Gastroesophageal sphincter (tissue), 4 donors: Measurements from ENCODE around the gene ZNF195. TPM values are rescaled to one million over a fixed set of nuclear protein-coding genes. Genes with fewer than 3 reads are reported as not detected.
A peak's percentile ranks its signal among the peaks of the same experiment; 100 is the strongest.

ENCODE experiments used
- ATAC-seq: fragments of 150-250 bp; one replicate; pipeline ENCODE4 v1.9.1; 2016; ENCODE audit warnings: mild to moderate bottlenecking, moderate library complexity
- H3K27ac ChIP-seq, 4 donors: fragments of 200-600 bp; sonication (generic) in 3 of 4; 1 replicate in 3 of 4; 2 replicates in 1 of 4; pipeline ENCODE4 v1.5.1; 2016 to 2019
- H3K27me3 ChIP-seq: fragments of 200-600 bp; sonication (generic); one replicate; pipeline ENCODE4 v1.5.1; 2019
- H3K36me3 ChIP-seq, 2 donors: fragments of 200-600 bp; sonication (generic); one replicate each; pipeline ENCODE4 v1.5.1; 2019; ENCODE audit warnings: control low read depth in 1 of 2
- H3K4me1 ChIP-seq, 3 donors: fragments of 200-600 bp; sonication (generic); 1 replicate in 2 of 3; 2 replicates in 1 of 3; pipeline ENCODE4 v1.5.1; 2016 to 2019; ENCODE audit warnings: control low read depth in 2 of 3
- H3K4me3 ChIP-seq, 2 donors: fragments of 200-600 bp; sonication (generic); one replicate each; pipeline ENCODE4 v1.5.1; 2019; ENCODE audit warnings: mild to moderate bottlenecking in 1 of 2, moderate library complexity in 1 of 2
- H3K9me3 ChIP-seq, 3 donors: fragments of 200-600 bp; sonication (generic); one replicate each; pipeline ENCODE4 v1.5.1; 2017 to 2019; ENCODE audit warnings: control low read depth in 2 of 3
- EP300 ChIP-seq: sonication (generic); formaldehyde crosslinking; IDR thresholded peaks from one replicate; pipeline ENCODE4 v1.6.1; 2017; ENCODE audit warnings: antibody characterized with exemption, mild to moderate bottlenecking
- POLR2A ChIP-seq, 2 donors: fragments of 450-650 bp; IDR thresholded peaks; one replicate each; pipeline ENCODE4 v1.6.1; 2017; ENCODE audit warnings: antibody characterized with exemption in 2 of 2, mild to moderate bottlenecking in 2 of 2, moderate library complexity in 1 of 2
- POLR2AphosphoS5 ChIP-seq: sonication (generic); formaldehyde crosslinking; IDR thresholded peaks from one replicate; pipeline ENCODE4 v1.6.1; 2017; ENCODE audit warnings: antibody characterized with exemption
- WGBS, 2 donors: methylation state at CpG; one replicate each; pipeline ENCODE4 v1.1.5; 2018; ENCODE audit warnings: low coverage in 1 of 2; 5-methylcytosine and 5-hydroxymethylcytosine counted together
- total RNA-seq, 4 donors: library from RNA; depleted of rRNA; stranded (reverse); fragments of >200 nt; gene quantifications; one replicate each; pipeline ENCODE4 v1.1.0, GENCODE V29; 2016
- TF ChIP-seq, protein P1 (sequence below), 4 experiments: fragments of 200-600 bp in 2 of 4; fragments of 450-650 bp in 2 of 4; sonication (generic) in 1 of 4; IDR thresholded peaks; one replicate each; pipeline ENCODE4 v1.5.1; 2017 to 2019; ENCODE audit warnings: antibody characterized with exemption in 4 of 4, mild to moderate bottlenecking in 2 of 4, moderate library complexity in 2 of 4

ZNF195 gene
- total RNA-seq, 4 donors from 2014 or later: 7.9 to 19.9 (median 12.6) TPM

DNA sequence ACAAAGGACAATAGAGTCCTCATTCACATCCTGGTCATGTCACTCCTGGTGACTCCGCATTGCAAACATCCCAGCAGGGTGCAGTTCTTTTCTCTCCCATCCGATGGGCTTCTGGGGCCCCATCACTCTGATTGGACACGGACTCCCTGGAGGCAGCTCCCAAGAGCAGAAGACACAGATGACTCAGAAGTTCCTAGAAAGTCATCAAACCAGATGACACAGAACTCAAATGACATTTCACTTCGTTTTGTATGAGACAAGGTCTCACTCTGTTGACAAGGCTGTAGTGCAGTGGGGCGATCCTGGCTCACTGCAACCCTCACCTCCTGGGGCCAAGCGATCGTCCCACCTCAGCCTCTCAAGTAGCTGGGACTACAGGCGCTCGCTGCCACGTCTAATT lies 33.2 kb downstream of the ZNF195 start:
- H3K4me1 ChIP-seq: no peaks in the 10 kb centered on the region
- ATAC-seq: no peak
- H3K9me3 ChIP-seq: peaks cover 0 to 5% (median 0%) of the 10 kb centered on the region in 3 donors
- no peak for TF ChIP-seq EP300
- no peak for TF ChIP-seq POLR2AphosphoS5
- no peak for TF ChIP-seq POLR2A (IDR thresholded peaks at IDR 0.05)
- TF ChIP-seq, protein P1, sequence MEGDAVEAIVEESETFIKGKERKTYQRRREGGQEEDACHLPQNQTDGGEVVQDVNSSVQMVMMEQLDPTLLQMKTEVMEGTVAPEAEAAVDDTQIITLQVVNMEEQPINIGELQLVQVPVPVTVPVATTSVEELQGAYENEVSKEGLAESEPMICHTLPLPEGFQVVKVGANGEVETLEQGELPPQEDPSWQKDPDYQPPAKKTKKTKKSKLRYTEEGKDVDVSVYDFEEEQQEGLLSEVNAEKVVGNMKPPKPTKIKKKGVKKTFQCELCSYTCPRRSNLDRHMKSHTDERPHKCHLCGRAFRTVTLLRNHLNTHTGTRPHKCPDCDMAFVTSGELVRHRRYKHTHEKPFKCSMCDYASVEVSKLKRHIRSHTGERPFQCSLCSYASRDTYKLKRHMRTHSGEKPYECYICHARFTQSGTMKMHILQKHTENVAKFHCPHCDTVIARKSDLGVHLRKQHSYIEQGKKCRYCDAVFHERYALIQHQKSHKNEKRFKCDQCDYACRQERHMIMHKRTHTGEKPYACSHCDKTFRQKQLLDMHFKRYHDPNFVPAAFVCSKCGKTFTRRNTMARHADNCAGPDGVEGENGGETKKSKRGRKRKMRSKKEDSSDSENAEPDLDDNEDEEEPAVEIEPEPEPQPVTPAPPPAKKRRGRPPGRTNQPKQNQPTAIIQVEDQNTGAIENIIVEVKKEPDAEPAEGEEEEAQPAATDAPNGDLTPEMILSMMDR (IDR thresholded peaks at IDR 0.05): no peak
- H3K36me3 ChIP-seq: no peaks in the 10 kb centered on the region
- WGBS, 2 donors: 79 to 92% methylated on average over 5 to 10 of the region's 10 CpGs
- peaks cover 12% of the 10 kb centered on the region for H3K27me3 ChIP-seq
- no peak overlapping the region for H3K27ac ChIP-seq
- H3K4me3 ChIP-seq: no peak overlapping the region

DNA sequence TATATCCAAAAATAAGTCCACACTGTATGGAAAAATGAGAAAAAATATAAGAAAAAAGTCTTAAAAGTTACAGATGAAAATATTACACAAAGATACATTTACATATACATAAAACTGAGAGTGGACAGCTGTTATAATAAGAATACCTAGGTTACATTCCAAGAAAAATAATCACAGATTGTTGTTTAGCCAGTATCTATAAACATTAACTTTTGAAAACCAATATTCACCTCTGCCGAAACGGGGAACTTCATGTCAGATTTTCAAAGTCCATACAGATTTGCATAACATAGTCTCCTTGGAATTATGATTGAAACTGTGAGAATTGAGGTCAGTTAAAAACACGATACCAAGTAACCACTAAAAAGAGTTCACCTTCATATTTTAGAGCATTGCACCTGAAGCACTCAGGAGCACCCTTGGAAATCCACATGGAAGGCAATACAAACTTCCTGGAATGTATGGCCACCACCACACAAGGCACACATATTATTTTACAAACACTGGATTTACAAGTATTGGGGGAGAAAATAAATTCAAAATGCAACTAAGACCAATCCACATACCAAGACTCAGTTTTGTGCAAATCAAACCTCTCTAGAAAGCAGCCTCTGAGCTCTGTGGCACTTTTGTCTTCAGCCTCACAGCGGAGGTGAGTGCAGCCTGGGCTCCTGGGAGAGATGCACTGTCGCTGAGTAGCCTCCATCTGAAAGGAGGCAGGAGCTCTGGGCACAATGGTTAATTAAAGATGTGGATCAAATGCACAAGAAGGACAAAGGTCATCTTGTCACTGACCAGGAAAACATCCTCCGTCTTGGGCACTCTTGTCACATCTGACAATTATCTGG lies 34.4 kb downstream of the ZNF195 start:
- Histone ChIP-seq H3K27ac (no peak overlapping the region), H3K36me3 (no peaks in the 10 kb centered on the region), H3K9me3 (peaks cover 0 to 5% (median 0%) of the 10 kb centered on the region in 3 donors), H3K4me1 (no peaks in the 10 kb centered on the region), H3K4me3 (no peak overlapping the region), H3K27me3 (peaks cover 21% of the 10 kb centered on the region)
- 30 to 53% methylated on average over 3 to 6 of the region's 6 CpGs for WGBS, 2 donors
- ATAC-seq: no peak
- TF ChIP-seq POLR2A (IDR thresholded peaks at IDR 0.05): no peak
- TF ChIP-seq EP300: no peak
- TF ChIP-seq, protein P1 (IDR thresholded peaks at IDR 0.05): no peak
- TF ChIP-seq POLR2AphosphoS5: no peak

DNA sequence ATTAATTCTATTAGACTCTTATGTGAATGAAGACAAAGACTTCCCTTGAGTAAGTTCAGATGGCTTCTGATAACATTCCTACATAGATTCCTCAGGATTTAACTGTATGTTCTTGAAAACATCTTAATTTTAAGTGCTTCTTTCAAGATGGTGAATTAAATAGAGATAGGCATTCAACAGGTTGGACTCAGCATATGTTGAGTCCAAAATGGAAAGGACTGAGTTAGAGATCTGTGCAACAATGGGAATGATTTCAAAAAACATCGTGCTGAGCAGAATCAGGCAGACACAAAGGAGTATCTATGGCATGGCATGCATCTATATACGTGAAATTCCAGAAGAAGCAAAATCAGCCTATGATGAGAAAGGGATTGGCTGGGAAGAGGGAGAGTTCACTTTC lies 36.2 kb downstream of the ZNF195 start:
- no peak overlapping the region for H3K27ac ChIP-seq
- H3K4me3 ChIP-seq: no peak overlapping the region
- 53 to 73% methylated on average over 2 of the region's 2 CpGs for WGBS, 2 donors
- peaks cover 0 to 5% (median 0%) of the 10 kb centered on the region in 3 donors for H3K9me3 ChIP-seq
- no peak for ATAC-seq
- peaks cover 29% of the 10 kb centered on the region for H3K27me3 ChIP-seq
- no peaks in the 10 kb centered on the region for H3K4me1 ChIP-seq
- no peaks in the 10 kb centered on the region for H3K36me3 ChIP-seq
- no peak for TF ChIP-seq POLR2AphosphoS5
- TF ChIP-seq EP300: no peak
- no peak for TF ChIP-seq POLR2A (IDR thresholded peaks at IDR 0.05)
- TF ChIP-seq, protein P1 (IDR thresholded peaks at IDR 0.05): no peak

DNA sequence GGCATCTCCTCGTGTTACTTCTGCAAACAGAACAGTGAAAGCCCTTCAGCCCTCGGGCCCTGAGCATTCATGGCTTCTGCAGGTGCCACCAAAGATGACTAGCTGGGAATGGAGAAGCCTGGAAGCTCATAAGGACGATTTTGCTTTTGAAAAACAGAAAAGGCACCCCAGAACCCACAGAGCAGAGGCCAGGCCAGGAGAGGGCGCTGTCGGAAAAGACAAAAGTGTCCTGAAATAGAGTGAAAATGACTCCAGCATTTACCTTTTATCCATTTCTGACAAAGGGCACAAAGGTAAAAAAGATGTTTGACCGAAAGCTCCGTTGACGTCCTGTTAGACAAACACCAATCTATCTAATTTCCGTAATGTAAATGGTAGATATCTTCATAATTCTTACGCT lies 37.6 kb downstream of the ZNF195 start:
- no peak for TF ChIP-seq EP300
- TF ChIP-seq, protein P1 (IDR thresholded peaks at IDR 0.05): peak; percentile 40 to 64 (median 44)
- no peak for TF ChIP-seq POLR2AphosphoS5
- Histone ChIP-seq H3K36me3 (no peaks in the 10 kb centered on the region), H3K4me3 (no peak overlapping the region), H3K4me1 (no peaks in the 10 kb centered on the region), H3K27me3 (peaks cover 29% of the 10 kb centered on the region), H3K27ac (no peak overlapping the region), H3K9me3 (no peaks in the 10 kb centered on the region)
- ATAC-seq: no peak
- WGBS, 2 donors: 25 to 30% methylated on average over 9 to 10 of the region's 10 CpGs

DNA sequence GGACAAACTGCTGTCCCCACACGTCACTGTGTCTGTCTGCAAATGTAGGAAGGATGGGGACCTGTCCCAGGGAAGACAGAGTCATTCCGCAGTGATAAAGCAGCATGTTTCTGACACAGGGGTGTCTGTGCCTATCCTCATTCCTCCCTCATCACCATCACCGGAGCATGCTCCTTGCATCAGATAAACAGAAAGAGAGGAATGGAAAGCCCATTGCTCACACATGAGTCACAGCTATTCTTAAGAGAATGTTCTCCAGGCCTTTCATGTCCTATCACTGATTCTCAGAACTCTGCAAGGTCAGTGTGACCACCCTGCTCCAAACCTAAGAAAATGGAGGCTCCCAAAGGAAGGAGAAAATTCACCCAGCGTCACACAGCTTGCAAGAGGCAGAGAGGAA lies 38.9 kb downstream of the ZNF195 start:
- TF ChIP-seq POLR2A (IDR thresholded peaks at IDR 0.05): no peak
- TF ChIP-seq POLR2AphosphoS5: no peak
- TF ChIP-seq, protein P1 (IDR thresholded peaks at IDR 0.05): no peak
- no peak for TF ChIP-seq EP300
- Histone ChIP-seq H3K4me1 (no peaks in the 10 kb centered on the region), H3K27me3 (peaks cover 24% of the 10 kb centered on the region), H3K9me3 (no peaks in the 10 kb centered on the region), H3K27ac (no peak overlapping the region), H3K4me3 (no peak overlapping the region), H3K36me3 (no peaks in the 10 kb centered on the region)
- WGBS, 2 donors: 63 to 78% methylated on average over 1 to 4 of the region's 4 CpGs
- no peak for ATAC-seq
